ENCODE measurements around the gene GRIK3.

- no peak for TF ChIP-seq REST (IDR thresholded peaks at IDR 0.05; ENCODE audit: unreplicated experiment)
- TF ChIP-seq, protein P1, sequence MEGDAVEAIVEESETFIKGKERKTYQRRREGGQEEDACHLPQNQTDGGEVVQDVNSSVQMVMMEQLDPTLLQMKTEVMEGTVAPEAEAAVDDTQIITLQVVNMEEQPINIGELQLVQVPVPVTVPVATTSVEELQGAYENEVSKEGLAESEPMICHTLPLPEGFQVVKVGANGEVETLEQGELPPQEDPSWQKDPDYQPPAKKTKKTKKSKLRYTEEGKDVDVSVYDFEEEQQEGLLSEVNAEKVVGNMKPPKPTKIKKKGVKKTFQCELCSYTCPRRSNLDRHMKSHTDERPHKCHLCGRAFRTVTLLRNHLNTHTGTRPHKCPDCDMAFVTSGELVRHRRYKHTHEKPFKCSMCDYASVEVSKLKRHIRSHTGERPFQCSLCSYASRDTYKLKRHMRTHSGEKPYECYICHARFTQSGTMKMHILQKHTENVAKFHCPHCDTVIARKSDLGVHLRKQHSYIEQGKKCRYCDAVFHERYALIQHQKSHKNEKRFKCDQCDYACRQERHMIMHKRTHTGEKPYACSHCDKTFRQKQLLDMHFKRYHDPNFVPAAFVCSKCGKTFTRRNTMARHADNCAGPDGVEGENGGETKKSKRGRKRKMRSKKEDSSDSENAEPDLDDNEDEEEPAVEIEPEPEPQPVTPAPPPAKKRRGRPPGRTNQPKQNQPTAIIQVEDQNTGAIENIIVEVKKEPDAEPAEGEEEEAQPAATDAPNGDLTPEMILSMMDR (conservative IDR thresholded peaks at IDR 0.05; ENCODE audit: low read depth in 2 of 2): no peak
- no peak for TF ChIP-seq ZNF114 (CRISPR knock-in tag; IDR thresholded peaks at IDR 0.05)
- no peak for TF ChIP-seq EZH2 (IDR thresholded peaks at IDR 0.05; ENCODE audit: low read depth, unreplicated experiment)
- TF ChIP-seq POLR2AphosphoS5 (IDR thresholded peaks at IDR 0.05; ENCODE audit: low read depth): no peak
- no peak for TF ChIP-seq CREB1 (CRISPR knock-in tag; IDR thresholded peaks at IDR 0.05; ENCODE audit: low read depth)
- no peak for TF ChIP-seq EZH2phosphoT487 (IDR thresholded peaks at IDR 0.05; ENCODE audit: unreplicated experiment)
Observed at GRCh38 chr1:36762174-36762573, 272.1 kb downstream of the GRIK3 start.
